ENCODE data around the gene LGR4. TPM values are rescaled to one million over a fixed set of nuclear protein-coding genes. Genes with fewer than 3 reads are reported as not detected.

LGR4 gene
- total and polyA plus RNA-seq, 2 donors from 2014 or later: 22.7 to 109 TPM

DNA sequence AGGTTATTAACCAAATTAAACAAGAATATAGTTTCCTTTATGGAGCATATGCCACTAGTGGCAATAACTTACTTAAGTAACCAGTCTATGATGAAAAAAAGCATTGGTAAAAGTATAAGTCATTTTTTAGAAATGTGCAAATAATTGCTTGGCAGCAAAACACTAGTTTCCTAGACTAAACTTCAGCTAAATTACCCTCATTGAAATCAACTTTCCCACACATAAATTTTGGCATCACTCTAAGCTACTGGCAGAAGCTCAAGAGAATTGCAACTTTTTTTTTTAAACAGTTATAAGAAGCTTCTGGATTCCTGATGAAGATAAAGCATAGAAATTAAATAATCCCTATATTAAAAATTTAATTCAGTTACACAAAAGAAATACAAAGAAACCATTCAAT, 122.1 kb downstream of the LGR4 start:
- peaks cover 0 to 4% (median 2%) of the 10 kb centered on the region in 3 donors for H3K4me1 ChIP-seq (ENCODE audit: control insufficient read depth in 2 of 3, insufficient read depth in 2 of 3, low read depth in 1 of 3, low read length in 3 of 3)
- H3K27ac ChIP-seq (ENCODE audit: low read depth in 2 of 2, low read length in 2 of 2): no peak overlapping the region
- H3K27me3 ChIP-seq (ENCODE audit: control insufficient read depth, insufficient read depth, low read length): no peaks in the 10 kb centered on the region
- TF ChIP-seq CTCF (IDR thresholded peaks at IDR 0.05; ENCODE audit: borderline replicate concordance, extremely low read depth, insufficient read depth): no peak
- intact Hi-C loops (cut with DNase I): no loop called here
- H3K4me3 ChIP-seq (ENCODE audit: low read length in 3 of 3): no peak overlapping the region
- H3K36me3 ChIP-seq (ENCODE audit: control insufficient read depth in 2 of 3, insufficient read depth in 3 of 3, low read length in 3 of 3): no peaks in the 10 kb centered on the region
- no peak overlapping the region for H3K9ac ChIP-seq (ENCODE audit: low read length in 3 of 3)
- no peaks in the 10 kb centered on the region for H3K9me3 ChIP-seq (ENCODE audit: control insufficient read depth in 2 of 3, insufficient read depth in 1 of 3, low read length in 3 of 3)
- FAIRE-seq: no peak
- DNase-seq: no peak

GRCh38 chr11:27349919-27350318, 122.7 kb downstream of the LGR4 start:
- intact Hi-C loops (cut with DNase I): no loop called here
- Histone ChIP-seq H3K4me1 (ENCODE audit: control insufficient read depth in 2 of 3, insufficient read depth in 2 of 3, low read depth in 1 of 3, low read length in 3 of 3) (peaks cover 0 to 4% (median 2%) of the 10 kb centered on the region in 3 donors), H3K9ac (ENCODE audit: low read length in 3 of 3) (no peak overlapping the region), H3K27ac (ENCODE audit: low read depth in 2 of 2, low read length in 2 of 2) (no peak overlapping the region), H3K27me3 (ENCODE audit: control insufficient read depth, insufficient read depth, low read length) (no peaks in the 10 kb centered on the region), H3K9me3 (ENCODE audit: control insufficient read depth in 2 of 3, insufficient read depth in 1 of 3, low read length in 3 of 3) (no peaks in the 10 kb centered on the region), H3K36me3 (ENCODE audit: control insufficient read depth in 2 of 3, insufficient read depth in 3 of 3, low read length in 3 of 3) (no peaks in the 10 kb centered on the region), H3K4me3 (ENCODE audit: low read length in 3 of 3) (no peak overlapping the region)
- FAIRE-seq: no peak
- no peak for DNase-seq
- no peak for TF ChIP-seq CTCF (IDR thresholded peaks at IDR 0.05; ENCODE audit: borderline replicate concordance, extremely low read depth, insufficient read depth)

GRCh38 chr11:27348340-27348873, 124.2 kb downstream of the LGR4 start:
- DNase-seq: peak in 1 of 5 donors; percentile 65
- intact Hi-C loops (cut with DNase I): no loop called here
- no peak for FAIRE-seq
- TF ChIP-seq CTCF (IDR thresholded peaks at IDR 0.05; ENCODE audit: borderline replicate concordance, extremely low read depth, insufficient read depth): no peak
- Histone ChIP-seq H3K9me3 (ENCODE audit: control insufficient read depth in 2 of 3, insufficient read depth in 1 of 3, low read length in 3 of 3) (no peaks in the 10 kb centered on the region), H3K27me3 (ENCODE audit: control insufficient read depth, insufficient read depth, low read length) (no peaks in the 10 kb centered on the region), H3K9ac (ENCODE audit: low read length in 3 of 3) (no peak overlapping the region), H3K4me1 (ENCODE audit: control insufficient read depth in 2 of 3, insufficient read depth in 2 of 3, low read depth in 1 of 3, low read length in 3 of 3) (no peaks in the 10 kb centered on the region), H3K36me3 (ENCODE audit: control insufficient read depth in 2 of 3, insufficient read depth in 3 of 3, low read length in 3 of 3) (no peaks in the 10 kb centered on the region), H3K27ac (ENCODE audit: low read depth in 2 of 2, low read length in 2 of 2) (no peak overlapping the region), H3K4me3 (ENCODE audit: low read length in 3 of 3) (no peak overlapping the region)

All from kidney (tissue), 14 donors.